MM.1S (cell line): ENCODE results near the gene PPP1R15A.

Experiments
- CTCF ChIP-seq: fragments of 300-600 bp; sonication (generic); IDR thresholded peaks from 2 replicates; pipeline ENCODE4 v1.5.1; 2016; ENCODE audit warnings: antibody characterized with exemption, low read length, mixed read lengths
- EZH2 ChIP-seq: fragments of 300-600 bp; sonication (generic); optimal IDR thresholded peaks from 2 replicates; pipeline ENCODE3; 2017; ENCODE audit warnings: low read depth, mild to moderate bottlenecking, antibody characterized with exemption, low read length, mixed read lengths
- EZH2phosphoT487 ChIP-seq: fragments of 300-600 bp; sonication (generic); IDR thresholded peaks from 2 replicates; pipeline ENCODE4 v1.6.1; 2018; ENCODE audit warnings: antibody characterized with exemption, low read length

DNA sequence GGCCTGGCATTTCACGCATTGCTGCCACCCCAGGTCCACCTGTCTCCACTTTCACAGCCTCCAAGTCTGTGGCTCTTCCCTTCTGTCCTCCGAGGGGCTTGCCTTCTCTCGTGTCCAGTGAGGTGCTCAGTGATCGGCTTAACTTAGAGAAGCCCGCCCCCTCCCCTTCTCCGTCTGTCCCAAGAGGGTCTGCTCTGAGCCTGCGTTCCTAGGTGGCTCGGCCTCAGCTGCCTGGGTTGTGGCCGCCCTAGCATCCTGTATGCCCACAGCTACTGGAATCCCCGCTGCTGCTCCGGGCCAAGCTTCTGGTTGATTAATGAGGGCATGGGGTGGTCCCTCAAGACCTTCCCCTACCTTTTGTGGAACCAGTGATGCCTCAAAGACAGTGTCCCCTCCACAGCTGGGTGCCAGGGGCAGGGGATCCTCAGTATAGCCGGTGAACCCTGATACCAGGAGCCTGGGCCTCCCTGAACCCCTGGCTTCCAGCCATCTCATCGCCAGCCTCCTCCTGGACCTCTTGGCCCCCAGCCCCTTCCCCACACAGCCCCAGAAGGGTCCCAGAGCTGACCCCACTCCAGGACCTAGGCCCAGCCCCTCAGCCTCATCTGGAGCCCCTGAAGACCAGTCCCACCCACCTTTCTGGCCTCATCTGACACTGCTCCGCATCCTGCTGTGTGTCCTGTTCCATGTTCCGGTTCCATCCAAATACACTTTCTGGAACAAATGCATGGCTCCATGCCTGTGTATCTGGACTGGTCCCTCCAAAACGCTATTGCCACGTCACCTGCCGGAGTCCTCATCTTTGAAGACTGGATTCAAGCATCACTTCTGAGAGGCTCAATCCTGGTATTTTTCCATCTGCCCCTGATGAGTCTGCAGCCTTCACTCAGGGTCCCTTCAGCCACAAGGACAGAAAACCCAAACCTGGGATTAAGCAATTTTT, 50.6 kb downstream of the PPP1R15A start:
- TF ChIP-seq CTCF (no peak), EZH2phosphoT487 (no peak), EZH2 (no peak)
